Stimulated activated CD8-positive, alpha-beta memory T cell treated with anti-CD3 and anti-CD28 coated beads, Interleukin-12 subunit alpha, Interleukin-12 subunit beta, amount 100 ng/mL, for 24 hours (primary cell): ENCODE measurements around the gene TLR9.
"Not testable (repeated sequence)": the region's sequence is repeated elsewhere in the genome, so short reads cannot be mapped to it uniquely, and the experiment has no call there.

Experiments used
- DNase-seq: peaks from one replicate; pipeline ENCODE4 v3.0.0-alpha.2; 2020; ENCODE audit errors: extremely low read depth

TLR9 gene

GRCh38 chr3:52195291-52195597, 30.2 kb downstream of the TLR9 start:
- no peak for DNase-seq

GRCh38 chr3:52194485-52195290, 30.8 kb downstream of the TLR9 start:
- DNase-seq = no peak

GRCh38 chr3:52193065-52193464, 32.4 kb downstream of the TLR9 start:
- no peak for DNase-seq

GRCh38 chr3:52191663-52192062, 33.8 kb downstream of the TLR9 start:
- DNase-seq = no peak

- no peak for DNase-seq
Measured at GRCh38 chr3:52190294-52191074, 35.0 kb downstream of the TLR9 start.

- DNase-seq = no peak
Measured at GRCh38 chr3:52188556-52188955, 36.9 kb downstream of the TLR9 start.

- DNase-seq = no peak
Measured at GRCh38 chr3:52186729-52187128, 38.7 kb downstream of the TLR9 start.

GRCh38 chr3:52185837-52186236, 39.6 kb downstream of the TLR9 start:
- no peak for DNase-seq

GRCh38 chr3:52185311-52185710, 40.1 kb downstream of the TLR9 start:
- no peak for DNase-seq

- no peak for DNase-seq
Measured at GRCh38 chr3:52184690-52185089, 40.8 kb downstream of the TLR9 start.

GRCh38 chr3:52183786-52184445, 41.5 kb downstream of the TLR9 start:
- DNase-seq = no peak

GRCh38 chr3:52182691-52183090, 42.8 kb downstream of the TLR9 start:
- DNase-seq = no peak

- DNase-seq = no peak
Measured at GRCh38 chr3:52182196-52182595, 43.2 kb downstream of the TLR9 start.

- no peak for DNase-seq
Measured at GRCh38 chr3:52181543-52181942, 43.9 kb downstream of the TLR9 start.

- DNase-seq = no peak
Measured at GRCh38 chr3:52178537-52178936, 46.9 kb downstream of the TLR9 start.

GRCh38 chr3:52178126-52178525, 47.3 kb downstream of the TLR9 start:
- DNase-seq = not testable (repeated sequence)

- DNase-seq = no peak
Measured at GRCh38 chr3:52177701-52178042, 47.8 kb downstream of the TLR9 start.

GRCh38 chr3:52176951-52177700, 48.3 kb downstream of the TLR9 start:
- DNase-seq = no peak

GRCh38 chr3:52176180-52176752, 49.2 kb downstream of the TLR9 start:
- DNase-seq = no peak

GRCh38 chr3:52175416-52176179, 49.8 kb downstream of the TLR9 start:
- no peak for DNase-seq

GRCh38 chr3:52174896-52175295, 50.5 kb downstream of the TLR9 start:
- DNase-seq = no peak
